ENCODE data around the gene AUH.

AUH gene

DNA sequence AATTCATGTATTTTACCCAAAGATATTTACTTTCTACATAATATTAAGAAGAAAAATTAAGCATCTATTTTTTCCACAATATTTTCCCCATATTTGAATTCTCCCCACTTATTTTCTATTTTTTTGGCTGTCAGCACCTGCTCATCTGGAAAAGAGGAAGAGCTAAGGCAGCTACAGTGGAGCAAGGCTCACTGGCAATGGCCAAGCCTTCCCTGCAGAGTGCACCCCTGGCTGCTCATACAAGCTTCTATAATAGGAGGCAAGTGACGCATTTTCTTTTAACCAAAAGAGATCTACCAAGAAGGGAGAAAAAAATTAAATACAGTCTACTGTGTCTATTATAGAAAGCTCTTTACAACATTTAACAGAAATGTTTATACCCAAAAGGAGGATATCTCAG is 72.5 kb downstream of the AUH start:
- no peak for DNase-seq

DNA sequence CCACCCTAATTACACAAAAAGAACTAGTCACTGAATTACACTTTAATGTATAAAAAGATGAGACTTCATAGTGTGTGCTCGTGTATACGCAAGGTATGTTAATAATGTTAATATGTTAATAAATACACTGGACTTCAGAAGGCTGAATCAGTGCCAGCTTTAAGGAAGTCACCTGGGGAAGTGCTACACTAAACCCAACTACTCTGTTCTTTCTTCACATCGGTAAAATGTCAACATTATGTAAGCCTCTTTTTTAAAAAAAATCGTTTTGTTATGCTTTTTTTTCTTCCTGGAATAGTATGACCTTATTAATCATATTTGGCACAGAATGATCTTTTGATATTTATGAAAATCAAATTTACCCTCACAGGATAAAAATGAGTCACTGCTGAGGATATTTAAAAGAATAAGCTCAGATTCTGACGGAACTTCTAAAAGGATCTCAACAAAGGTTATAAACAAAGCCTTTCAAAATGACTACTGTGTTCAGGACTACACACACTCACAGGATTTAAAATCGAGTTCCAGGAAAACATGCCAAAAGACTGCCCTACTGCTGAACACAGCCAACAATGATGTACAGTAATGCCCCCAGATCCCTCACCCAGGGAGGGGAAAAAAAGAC is 75.9 kb downstream of the AUH start:
- DNase-seq: no peak

DNA sequence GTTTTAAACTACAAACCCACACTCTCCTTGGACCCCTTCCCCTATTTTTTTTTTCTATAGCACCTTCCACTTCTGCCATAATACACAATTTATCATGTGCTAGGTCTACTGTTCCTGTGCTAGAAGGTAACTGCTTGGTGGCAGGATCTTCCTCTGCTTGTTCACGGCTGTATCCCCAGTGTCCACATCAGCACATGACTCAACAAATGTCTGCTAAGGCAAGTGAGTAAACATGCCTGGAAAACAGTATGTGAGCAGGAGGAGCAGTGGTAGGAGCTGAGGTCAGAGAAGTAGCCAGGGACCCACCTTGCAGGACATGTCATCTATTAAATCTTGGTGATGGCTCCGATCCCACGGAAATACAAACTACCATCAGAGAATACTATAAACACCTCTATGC is 79.4 kb downstream of the AUH start:
- DNase-seq: no peak

DNA sequence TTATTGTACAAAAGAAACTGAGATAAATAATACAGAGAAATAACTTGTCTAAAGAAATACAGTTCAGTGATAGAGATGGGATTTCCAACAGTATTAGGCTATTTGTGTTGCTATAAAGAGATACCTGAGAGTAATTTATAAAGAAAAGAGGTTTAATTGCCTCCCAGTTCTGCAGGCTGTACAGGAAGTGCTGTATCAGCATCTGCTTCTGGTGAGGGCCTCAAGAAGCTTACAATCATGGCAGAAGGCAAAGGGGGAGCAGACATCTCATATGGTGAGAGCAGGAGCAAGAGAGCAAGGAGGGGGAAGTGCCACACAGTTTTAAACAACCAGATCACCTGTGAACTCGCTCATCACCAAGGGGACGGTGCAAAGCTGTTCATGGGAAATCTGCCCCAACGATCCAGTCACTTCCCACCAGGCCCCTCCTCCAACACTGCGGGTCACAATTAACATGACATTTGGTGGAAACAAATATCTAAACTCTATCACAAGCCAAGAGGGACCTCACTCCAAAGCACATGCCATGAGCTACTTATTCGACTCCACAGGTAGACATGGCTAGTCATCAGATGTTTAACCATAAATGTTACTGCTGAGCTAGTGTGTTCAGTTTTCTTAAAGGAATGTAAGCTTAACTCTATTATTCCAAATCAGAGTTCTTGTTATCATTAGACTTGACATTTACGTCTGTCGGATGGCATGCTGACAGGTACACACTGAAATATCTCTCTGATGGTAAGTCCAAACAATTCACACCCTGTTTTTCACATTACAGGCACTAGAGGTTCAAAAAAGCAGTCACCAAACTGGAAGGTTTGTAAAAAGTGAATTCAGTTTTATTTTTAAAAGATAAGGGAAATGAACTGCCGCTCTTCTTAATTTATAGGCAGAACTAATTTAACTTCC is 82.2 kb downstream of the AUH start:
- no peak for DNase-seq

DNA sequence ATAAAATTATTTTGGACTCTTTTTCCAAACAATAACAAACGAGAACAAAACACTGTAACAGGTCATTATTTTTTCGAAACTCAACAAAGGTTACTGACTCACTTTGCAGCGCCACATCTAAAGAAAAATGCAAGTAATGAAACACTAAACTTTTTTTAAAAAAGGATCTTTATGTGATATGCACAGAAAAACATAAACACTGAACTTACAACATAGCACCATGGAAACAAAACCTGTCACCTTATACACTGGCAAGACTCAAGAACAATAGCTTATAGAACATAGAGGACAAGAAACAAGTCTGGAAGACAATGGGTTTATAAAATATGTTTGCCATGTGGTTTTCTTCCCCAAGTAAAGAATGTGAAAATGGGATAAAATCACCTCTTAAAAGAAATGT is 85.2 kb downstream of the AUH start:
- DNase-seq: no peak

DNA sequence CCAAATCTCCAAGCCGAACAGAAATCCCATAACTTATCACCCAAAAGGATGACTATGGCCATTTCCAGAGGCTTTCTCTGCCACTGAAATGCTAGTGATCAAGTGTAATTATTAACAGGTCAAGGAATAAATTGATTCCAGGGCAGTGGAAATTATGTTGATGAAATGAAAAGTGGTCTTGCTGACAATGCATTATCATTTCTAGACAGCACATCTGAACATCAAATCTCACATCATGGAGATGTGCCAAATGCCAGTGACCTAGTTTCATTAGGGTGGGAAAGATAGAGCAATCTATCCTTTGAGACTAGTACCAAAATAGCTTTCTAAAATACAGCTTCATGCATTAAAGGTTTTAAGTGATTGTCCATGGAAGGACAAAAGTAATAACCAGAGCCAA is 86.1 kb downstream of the AUH start:
- DNase-seq: no peak

DNA sequence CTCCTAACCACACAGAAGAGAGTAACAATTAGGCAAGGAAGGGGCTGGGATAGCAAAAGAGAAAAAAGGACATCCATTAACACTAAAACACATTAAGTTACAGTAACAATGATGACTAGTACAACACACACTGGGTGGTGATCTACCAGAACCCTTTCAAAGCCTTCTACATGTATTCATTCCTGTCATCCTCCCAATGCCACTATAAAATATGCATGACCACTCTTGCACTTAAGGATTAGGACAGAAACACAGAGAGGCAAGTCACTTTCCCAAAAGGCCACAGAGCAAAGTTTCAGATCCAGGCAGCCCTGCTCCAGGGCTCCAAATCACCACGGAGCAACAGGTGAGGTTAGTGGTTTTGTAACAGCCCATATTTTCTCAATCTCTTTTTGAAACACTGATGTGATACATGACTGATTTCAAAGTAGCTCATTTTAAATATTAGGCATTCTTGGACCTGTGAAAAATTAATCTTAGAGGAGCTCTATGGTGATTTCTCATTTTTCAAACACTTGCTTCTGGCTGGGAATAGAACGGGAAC is 86.7 kb downstream of the AUH start:
- DNase-seq: no peak

DNA sequence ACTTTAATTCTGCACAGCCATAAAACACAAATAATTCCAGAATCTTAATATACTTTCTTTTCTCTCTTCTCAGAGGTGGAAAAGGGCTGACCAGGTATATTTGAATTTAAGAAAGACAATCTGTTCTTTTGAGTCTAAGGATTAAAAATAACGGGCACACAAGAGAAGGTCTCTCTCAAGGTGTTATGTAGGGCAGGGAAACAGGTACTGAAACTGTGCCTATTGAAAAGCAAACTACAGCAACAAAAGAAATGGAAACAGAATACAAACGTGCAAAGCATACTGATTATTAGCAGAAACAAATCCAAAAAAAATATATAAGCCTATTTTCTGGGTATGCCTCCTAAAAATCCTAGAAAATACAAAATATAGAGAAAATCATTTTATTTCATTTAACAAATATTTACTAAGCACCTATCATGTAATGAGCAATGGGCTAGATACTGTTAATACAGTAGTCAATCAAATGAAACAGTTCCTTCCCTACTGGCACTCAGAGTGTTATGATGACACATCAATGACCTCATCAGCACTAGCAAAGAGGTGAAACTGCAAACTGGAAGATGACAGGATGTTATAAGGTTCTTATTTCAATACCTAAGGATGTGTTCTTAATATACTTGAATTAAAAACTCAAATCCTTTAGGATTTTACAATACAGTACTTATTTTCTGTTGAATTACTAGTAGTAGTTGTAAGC is 87.7 kb downstream of the AUH start:
- DNase-seq: no peak

DNA sequence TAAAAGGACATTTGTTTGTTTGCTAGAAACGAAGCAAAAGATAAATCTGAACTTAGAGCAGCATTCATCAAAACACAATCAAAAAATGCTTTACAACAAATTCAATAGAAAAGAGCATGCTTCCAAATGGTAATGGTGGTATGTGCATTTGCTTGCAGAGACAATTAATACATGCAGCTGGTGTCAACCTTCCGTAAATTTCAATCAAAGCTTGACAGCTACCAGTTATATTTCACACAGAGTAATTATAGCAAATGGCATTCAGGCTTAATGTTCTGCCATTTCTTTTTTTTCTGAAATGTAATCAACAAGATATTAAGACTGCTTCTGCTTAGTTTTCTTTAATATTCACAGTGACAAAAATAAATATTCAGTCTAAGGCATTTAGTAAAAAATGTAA is 90.6 kb downstream of the AUH start:
- no peak for DNase-seq

DNA sequence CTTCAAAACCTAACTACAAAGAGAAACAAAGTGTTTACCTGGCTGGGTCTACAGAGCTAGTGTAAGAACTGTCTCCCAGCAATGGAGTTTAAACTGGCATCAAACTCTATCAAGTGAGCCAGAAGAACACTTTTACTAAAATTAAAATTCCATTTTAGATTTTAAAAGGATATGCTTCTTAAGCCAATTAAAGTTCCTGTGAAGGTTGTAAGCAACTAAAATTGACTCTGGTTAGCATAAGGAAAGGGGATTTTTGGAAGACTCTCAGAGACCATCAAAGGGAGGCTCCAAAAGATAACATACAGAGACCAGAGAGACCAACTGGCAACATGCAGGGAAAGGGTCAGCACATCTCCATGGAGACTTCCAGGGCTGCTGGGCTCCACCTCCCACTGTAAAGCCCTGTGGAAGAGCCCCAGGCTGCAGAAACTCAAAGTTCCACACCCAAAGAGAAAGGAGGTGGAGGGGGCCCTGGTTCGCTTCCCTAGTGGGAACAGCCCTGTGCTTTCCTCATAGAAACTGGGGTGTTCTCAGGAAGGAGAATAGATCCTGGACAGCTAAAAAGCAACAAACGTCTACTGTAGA is 91.7 kb downstream of the AUH start:
- no peak for DNase-seq

DNA sequence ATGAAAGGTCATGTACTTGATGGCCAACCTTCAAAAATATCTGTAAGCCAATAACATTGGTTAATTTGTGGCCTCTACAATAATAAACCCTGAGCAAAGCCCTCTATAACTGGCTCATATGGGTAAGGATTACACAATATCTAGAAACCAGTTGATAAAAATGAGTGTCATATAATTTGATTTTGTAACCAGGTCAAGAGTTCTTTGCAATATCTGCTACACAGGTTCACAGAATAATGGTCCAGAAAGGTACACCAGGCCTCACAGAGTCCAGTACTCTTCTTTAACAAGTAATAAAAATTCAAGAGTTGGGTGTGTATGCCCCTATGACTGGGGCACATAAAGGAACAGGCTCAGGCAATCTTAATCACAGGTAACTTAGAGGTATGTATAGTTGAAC is 95.3 kb downstream of the AUH start:
- DNase-seq: no peak

DNA sequence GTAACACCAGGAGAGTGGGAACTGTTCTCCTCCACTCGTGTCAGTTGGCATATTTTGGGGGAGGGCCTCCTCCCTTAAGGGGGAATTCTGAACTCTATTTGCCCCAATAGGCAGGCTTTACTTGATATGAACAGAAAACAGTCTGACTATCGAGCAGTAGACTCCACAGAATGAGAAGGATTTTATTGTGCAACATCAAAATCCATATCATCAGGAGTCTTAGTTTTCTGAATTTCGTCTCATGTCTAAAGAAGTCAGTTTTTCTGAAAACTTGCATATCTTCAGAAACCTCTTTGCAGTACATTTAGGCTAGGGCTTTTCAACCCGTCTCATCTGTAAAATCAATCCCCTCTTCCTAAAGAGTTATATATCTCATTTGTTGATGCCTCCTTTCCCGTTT is 96.2 kb downstream of the AUH start:
- DNase-seq: no peak

DNA sequence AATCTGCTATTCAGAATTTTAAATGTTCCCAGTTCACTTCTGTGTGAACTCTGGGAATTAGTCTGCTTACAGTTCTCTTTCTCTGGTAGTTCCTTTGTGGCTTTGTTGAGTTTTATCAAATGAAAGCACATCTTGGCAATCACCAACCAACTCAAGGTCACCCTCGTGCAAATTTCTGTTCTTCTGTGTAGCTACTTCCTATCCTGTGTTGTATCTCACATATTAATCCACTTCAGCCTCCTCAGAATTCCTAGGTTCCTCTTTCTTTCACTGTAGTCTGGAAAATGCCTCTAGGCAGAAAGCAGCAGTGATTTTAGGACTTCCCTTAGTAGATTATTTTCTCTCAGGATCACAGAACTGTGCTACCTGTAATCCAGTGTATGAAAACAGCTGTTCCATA is 100.3 kb downstream of the AUH start:
- no peak for DNase-seq

DNA sequence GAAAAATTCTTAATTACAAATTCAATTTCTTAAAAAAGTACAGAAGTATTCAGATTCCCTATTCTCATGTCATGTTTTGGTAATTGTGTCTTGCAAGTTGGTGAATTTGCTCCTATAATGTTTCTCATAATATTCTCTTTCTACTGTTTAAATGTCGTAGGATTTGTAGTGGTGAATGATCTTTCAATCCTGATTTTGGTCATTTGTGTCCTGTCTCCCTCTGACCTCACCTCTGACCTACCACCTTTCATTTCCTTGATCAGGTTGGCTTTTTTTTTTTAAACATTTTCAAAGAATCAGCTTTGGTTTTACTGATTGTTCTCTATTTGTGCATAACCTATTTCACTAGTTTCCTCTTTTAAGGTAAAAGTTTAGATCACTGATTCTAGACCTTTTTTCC is 102.6 kb downstream of the AUH start:
- no peak for DNase-seq

DNA sequence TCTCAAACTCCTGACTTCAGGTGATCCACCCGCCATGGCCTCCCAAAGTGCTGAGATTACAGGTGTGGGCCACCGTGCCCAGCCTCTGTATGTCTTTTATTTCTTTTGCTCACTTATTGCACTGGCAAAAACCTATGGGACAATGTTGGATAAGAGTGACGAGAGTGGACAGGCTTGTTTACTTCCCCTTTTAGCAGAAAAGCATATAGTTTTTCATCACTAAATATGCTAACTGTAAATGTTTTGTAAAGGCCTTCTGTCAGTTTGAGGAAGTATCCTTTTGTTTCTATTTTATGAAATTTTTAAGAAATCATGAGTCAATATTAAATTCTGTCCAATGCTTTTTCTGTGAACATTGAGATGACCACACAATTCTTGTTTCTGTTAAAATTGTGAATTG is 103.3 kb downstream of the AUH start:
- DNase-seq: no peak

DNA sequence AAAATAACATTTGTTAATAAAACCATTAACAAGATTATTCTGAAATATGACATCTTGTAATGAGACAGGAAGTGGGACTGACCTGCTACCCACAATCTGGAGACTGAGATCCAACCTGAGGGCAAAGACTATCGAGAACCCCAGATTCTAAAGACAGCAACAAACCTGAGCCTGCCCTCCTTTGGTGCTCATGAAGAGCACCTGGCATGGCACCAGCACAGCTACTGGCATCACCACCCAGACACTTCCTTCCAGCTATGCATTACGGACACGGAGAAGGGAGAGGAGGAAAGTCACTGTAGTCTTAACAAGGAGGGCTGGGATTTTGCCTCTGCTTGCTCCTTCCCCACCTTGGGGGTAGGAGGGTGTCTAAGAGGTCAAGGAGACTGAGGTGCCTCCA is 105.5 kb downstream of the AUH start:
- DNase-seq: no peak

DNA sequence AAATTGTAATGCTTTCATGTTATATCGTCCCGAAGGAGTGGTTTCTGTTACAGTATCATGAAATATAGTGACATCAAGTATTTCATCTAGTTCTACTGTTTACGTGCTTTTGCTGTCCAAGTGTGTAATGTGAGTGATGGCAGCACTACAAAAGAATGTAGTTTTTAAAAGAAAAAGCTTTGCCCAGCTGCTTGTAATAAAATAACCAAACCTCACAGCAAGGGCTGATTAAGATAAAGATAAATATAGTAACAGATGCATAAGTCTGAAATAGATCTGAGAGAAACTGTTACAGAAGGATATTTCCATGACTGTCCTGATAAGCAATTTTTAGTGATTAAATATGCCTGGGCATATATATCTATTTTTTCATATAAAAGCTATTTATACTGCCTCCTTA is 106.4 kb downstream of the AUH start:
- no peak for DNase-seq

DNA sequence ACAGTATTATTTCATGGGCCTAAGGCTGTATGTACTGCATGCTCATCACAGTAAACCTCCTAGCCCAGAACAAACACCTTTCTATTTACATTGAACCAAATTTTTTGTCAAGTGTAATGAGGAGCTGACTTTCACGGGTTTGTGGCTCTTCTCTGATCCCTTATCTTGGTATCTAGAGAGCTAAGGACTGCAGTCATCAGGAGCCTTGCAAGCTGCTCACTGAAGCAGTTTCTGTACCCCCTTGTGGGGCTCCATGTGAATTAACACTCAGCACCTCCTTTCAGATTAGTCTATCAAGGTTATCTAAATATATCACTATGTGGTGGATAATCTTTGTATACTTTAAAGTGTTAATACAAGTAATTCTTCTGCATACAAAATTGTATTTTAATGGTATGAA is 108.2 kb downstream of the AUH start:
- DNase-seq: no peak

DNA sequence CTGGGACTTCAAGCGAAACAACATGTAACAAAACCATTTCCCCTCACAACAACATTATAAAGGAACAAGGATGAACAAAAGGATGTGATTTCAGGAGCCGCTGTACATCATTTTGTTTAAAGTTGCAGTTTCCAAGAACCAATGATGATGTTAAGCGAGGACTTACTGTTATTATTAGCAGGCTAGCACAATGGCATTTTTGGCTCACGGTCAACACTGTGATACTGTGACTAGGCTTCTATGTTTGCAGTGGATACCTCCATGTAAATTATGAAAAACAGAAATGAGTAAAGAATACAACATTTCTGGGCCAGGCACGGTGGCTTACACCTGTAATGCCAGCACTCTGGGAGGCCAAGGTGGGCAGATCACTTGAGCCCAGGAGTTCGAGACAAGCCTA is 113.0 kb downstream of the AUH start:
- DNase-seq: no peak

DNA sequence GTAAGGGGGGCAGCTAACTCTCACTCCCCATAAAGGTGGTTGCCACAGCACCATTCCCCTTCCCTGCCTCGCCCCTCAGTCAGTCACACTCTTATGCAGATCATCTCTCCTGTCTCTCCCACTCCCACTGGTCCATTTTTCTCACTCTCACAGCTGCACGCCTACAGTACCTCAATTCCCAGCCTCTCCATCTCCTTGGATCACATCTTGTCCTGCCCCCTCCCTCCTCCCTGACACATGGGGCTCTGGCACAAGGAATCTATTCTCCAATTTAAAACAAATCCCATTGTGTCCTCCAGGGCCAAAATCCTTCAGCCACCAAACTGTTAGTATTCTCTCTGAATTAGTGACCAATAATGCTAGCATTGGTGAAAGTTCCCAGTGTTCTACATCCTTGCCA is 114.4 kb downstream of the AUH start:
- no peak for DNase-seq

DNA sequence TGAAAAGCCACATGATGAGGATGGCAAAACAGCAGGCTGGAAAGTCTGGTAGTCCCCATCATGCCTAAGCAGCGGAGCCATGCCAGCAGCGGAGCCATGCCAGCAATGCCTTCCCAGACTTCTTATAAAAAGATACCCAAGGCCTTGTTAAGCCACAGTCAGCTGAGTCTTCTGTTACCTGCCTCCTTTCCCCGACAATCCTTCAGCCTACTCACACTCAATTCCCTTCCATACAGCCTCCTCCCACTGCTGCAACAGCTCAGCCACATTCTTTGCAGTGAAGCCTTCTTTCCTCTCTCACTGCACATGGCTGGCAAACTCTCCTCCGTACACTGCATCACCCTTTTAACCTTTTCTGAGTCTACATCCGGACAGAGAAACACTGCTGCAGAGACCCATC is 114.9 kb downstream of the AUH start:
- DNase-seq: no peak

DNA sequence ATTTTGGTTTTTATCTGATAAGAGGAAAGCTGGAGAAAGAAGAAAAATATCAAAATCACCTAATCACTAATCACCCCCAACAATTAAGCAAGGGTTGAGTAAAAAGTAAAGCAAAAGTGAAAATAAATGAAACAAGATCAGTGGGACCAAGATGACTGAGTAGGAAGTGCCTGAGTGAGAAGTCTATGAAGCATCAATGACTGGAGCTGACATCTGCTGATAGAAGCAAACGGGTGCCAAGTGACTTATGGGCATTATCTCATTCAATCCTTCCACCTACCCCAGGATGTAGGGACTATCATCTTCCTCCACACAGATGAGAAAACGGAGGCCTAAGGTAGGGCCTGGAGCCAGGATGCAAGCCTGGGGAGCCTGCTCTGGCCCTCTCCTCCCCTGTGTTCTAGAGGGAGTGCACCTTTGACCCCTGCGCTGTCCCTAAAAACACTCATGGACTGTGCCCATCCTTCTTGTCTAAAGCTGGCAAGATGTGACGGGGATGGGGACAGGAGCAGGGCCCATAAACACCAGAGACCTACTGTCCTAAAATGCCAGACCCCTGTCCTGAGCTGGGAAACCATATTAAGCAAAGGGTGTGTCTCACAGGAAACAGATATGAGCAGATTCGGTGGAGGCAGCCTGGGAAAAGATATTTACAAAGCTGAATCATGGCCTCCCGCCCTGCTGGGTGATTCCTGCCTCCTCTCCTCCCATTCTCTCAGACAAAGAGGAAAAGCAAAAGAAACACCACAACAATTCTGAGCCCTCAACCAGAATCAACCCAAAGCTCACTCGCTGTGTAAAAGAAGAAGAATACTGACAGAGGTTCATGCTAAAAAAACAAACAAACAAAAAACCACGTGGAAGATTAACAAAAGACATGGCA is 116.0 kb downstream of the AUH start:
- DNase-seq: no peak

All from stimulated activated CD4-positive, alpha-beta T cell treated with anti-CD3 and anti-CD28 coated beads, Interleukin-4, amount 100 ng/mL, for 1 hour (primary cell).